GM21723 (cell line): ENCODE measurements around the gene EIF2D.

Experiments used
- ATAC-seq: cut with Tn5 transposase; IDR thresholded peaks from one replicate; pipeline ENCODE4 v1.9.1; 2021; ENCODE audit warnings: mild to moderate bottlenecking, moderate library complexity; ENCODE audit not compliant: unreplicated experiment

The EIF2D gene

GRCh38 chr1:206573762-206574161 lies 38.5 kb downstream of the EIF2D start:
- ATAC-seq, result no peak

GRCh38 chr1:206573319-206573718 lies 38.9 kb downstream of the EIF2D start:
- no peak for ATAC-seq

GRCh38 chr1:206572835-206573234 lies 39.4 kb downstream of the EIF2D start:
- no peak for ATAC-seq

GRCh38 chr1:206570529-206570928 lies 41.7 kb downstream of the EIF2D start:
- no peak for ATAC-seq

- no peak for ATAC-seq
Measured at GRCh38 chr1:206569556-206569955, 42.7 kb downstream of the EIF2D start.

GRCh38 chr1:206568779-206569352 lies 43.4 kb downstream of the EIF2D start:
- no peak for ATAC-seq

GRCh38 chr1:206568256-206568655 lies 44.0 kb downstream of the EIF2D start:
- ATAC-seq, result no peak

GRCh38 chr1:206566999-206567398 lies 45.3 kb downstream of the EIF2D start:
- ATAC-seq, result no peak

- ATAC-seq, result no peak
Measured at GRCh38 chr1:206565995-206566394, 46.3 kb downstream of the EIF2D start.

GRCh38 chr1:206563367-206564207 lies 48.7 kb downstream of the EIF2D start:
- peak; percentile 39 for ATAC-seq

GRCh38 chr1:206560007-206560716 lies 52.1 kb downstream of the EIF2D start:
- no peak for ATAC-seq

- ATAC-seq, result no peak
Measured at GRCh38 chr1:206559672-206559995, 52.6 kb downstream of the EIF2D start.

- no peak for ATAC-seq
Measured at GRCh38 chr1:206558794-206559671, 53.2 kb downstream of the EIF2D start.

- ATAC-seq, result no peak
Measured at GRCh38 chr1:206557636-206558473, 54.4 kb downstream of the EIF2D start.

- peak; percentile 45 for ATAC-seq
Measured at GRCh38 chr1:206556750-206557635, 55.3 kb downstream of the EIF2D start.

GRCh38 chr1:206556047-206556749 lies 56.1 kb downstream of the EIF2D start:
- peak; percentile 29 for ATAC-seq

- ATAC-seq, result no peak
Measured at GRCh38 chr1:206555473-206555935, 56.8 kb downstream of the EIF2D start.

- no peak for ATAC-seq
Measured at GRCh38 chr1:206554701-206555472, 57.4 kb downstream of the EIF2D start.
